GM19397 (cell line): ENCODE data around the gene DONSON.

Experiments used
- ATAC-seq: cut with Tn5 transposase; IDR thresholded peaks from one replicate; pipeline ENCODE4 v1.9.1; 2021; ENCODE audit warnings: mild to moderate bottlenecking, moderate library complexity; ENCODE audit not compliant: unreplicated experiment

The DONSON gene

DNA sequence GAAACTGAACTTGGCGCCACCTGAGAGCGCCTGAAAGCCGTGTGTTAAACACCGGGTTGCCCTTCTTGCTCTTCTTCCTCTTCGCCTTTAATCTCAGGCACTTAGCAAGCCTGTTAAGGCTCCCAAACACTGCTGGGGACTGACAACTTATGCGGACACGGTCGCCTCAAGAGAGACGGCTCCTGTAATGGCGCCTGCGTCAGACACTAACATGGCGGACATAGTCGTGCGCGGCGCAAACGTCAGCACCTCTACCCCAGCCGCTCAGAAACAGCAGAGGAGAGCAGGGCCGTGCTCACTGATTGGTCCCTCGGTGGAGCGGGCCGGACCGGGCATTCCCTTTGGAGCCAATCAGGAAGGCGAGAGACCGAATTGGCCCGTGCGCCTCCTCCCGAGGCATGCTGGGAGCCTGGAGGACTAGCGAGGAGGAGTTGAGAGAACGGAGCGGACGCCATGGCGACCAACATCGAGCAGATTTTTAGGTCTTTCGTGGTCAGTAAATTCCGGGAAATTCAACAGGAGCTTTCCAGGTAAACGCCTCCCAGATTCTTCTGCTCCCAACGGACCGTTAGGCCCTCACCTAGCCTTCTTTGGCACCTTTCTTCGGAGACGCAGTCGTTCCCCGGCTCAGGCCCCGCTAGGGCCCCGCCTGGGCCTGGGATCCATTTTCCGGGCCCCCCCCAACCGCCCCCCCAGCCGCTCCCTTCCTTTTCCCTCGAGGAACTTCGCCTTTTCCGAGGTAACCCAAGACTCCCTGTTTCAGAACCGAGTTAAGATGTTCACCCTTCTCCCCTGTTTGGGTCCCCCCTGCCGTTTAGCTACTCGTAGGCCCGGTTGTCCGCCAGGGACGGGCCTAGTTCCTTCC is 45.6 kb downstream of the DONSON start, which contains the start of gene SON:
TSS of gene SON (plus strand) at position 399 of the 865 bp plus-strand sequence. CDS start at position 454, 55 bp downstream.
- peak; percentile 88 for ATAC-seq

GRCh38 chr21:33541756-33542639 is 46.5 kb downstream of the DONSON start, which contains the start of gene GART:
TSS of gene GART (minus strand) at chr21:33542117. CDS start at chr21:33539315, 2,802 bp downstream.
- peak; percentile 56 for ATAC-seq

DNA sequence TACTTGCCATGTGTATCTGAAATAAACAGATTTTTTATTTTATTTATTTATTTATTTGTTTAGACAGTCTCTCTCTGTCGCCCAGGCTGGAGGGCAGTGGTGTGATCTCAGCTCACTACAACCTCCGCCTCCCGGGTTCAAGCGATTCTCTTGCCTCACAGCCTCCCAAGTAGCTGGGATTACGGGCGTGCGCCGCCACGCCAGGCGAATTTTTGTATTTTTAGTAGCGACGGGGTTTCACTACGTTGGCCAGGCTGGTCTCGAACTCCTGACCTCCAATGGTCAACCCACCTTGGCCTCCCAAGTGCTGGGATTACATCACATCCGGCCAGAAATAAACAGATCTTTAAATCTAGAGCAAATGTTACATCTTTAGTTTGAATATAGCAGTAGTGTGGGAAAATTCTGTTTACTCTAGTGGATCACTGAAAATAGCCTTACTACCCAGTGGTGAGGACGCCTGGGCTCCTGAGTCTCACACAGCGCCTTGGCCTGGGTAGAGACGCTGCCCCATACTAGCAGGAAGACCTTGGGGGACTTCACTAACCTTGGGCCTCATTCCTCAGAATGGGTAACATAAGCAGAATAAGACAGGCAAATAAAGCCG is 47.3 kb downstream of the DONSON start:
- ATAC-seq = no peak

- ATAC-seq = no peak
These were observed 47.8 kb downstream of the DONSON start for GRCh38 chr21:33540711-33541104.

GRCh38 chr21:33539616-33540015 is 48.9 kb downstream of the DONSON start:
- no peak for ATAC-seq

DNA sequence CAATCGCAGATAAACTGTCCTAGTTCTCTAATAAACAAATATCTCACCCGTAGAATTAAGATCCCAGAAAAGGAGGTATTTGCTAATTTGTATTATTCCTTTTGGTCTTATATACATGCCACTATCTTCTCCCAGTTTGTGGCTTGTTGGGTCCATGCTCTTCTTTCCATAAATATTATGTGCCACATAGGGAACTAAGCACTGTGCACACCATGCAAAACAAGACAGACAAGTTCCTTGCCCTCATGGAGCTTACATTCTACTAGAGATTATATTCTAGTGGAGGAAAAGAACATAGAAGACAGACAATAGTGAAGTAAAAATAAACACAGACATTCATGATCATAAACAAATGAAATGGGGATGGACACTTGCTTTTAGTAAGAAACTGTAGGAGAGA is 51.3 kb downstream of the DONSON start:
- ATAC-seq = no peak

- no peak for ATAC-seq
These were observed 57.5 kb downstream of the DONSON start for GRCh38 chr21:33531007-33531406.
